Measurements from ENCODE around the gene HIRIP3.

The HIRIP3 gene

DNA sequence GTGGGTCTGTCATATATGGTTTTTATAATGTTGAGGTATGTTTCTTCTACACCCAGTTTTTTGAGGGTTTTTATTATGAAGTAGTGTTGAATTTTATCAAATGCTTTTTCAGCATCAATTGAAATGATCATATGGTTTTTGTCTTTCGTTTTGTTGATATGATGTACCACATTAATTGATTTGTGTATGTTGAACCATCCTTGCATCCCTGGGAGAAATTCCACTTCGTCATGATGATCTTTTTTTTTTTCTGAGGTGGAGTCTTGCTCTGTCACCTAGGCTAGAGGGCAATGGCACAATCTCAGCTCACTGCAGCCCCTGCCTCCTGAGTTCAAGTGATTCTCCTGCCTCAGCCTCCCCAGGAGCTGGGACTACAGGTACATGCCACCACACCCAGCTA is 47.5 kb downstream of the HIRIP3 start:
- TF ChIP-seq, protein P1, sequence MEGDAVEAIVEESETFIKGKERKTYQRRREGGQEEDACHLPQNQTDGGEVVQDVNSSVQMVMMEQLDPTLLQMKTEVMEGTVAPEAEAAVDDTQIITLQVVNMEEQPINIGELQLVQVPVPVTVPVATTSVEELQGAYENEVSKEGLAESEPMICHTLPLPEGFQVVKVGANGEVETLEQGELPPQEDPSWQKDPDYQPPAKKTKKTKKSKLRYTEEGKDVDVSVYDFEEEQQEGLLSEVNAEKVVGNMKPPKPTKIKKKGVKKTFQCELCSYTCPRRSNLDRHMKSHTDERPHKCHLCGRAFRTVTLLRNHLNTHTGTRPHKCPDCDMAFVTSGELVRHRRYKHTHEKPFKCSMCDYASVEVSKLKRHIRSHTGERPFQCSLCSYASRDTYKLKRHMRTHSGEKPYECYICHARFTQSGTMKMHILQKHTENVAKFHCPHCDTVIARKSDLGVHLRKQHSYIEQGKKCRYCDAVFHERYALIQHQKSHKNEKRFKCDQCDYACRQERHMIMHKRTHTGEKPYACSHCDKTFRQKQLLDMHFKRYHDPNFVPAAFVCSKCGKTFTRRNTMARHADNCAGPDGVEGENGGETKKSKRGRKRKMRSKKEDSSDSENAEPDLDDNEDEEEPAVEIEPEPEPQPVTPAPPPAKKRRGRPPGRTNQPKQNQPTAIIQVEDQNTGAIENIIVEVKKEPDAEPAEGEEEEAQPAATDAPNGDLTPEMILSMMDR (IDR thresholded peaks at IDR 0.05) = no peak
- DNase-seq (ENCODE audit: low spot score) = no peak
- no peak overlapping the region for H3K27ac ChIP-seq
- no peak overlapping the region for H3K4me3 ChIP-seq

DNA sequence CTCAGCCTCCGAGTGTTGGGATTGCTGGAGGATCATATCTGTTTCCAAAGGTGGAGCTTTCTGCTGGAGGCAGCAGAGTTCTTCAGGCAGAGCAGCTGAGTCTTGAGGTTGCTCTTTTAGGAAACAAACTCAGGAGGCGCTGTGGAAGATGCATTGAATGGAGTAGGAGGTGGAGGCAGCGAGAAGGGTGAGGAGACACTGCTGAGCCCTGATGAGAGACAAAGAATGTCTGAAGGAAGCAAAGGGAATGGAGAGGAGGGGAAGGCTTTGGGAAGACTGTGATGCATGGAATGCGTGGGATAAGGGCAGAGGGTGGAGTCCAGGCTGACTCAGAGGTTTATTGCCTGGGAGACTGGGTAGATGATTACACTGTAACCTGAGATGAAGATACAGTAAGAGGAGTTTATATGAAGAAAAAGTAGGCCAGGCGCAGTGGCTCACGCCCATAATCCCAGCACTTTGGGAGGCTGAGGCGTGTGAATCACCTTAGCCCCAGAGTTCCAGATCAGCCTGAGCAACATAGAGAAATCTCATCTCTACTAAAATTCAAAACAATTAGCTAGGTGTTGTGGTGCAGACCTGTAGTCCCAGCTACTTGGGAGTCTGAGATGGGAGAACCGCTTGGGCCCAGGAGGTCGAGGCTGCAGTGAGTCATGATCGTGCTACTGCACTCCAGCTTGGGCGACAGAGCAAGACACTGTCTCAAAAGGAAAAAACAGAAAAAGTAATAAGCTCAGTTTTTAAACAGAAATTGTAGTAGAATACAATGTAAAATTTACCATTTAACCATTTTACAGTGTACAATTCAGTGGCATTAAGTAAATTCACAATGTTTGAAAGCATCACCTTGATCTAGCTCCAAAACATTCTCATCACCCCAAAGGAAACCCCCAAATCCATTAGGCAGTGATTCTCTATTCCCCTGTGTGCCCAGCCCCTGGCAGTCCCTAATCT is 51.3 kb downstream of the HIRIP3 start:
- DNase-seq (ENCODE audit: low spot score) = no peak
- no peak overlapping the region for H3K4me3 ChIP-seq
- TF ChIP-seq, protein P1 (IDR thresholded peaks at IDR 0.05) = no peak
- H3K27ac ChIP-seq = no peak overlapping the region
